ENCODE measurements around the gene CPA5.

The CPA5 gene, protein sequence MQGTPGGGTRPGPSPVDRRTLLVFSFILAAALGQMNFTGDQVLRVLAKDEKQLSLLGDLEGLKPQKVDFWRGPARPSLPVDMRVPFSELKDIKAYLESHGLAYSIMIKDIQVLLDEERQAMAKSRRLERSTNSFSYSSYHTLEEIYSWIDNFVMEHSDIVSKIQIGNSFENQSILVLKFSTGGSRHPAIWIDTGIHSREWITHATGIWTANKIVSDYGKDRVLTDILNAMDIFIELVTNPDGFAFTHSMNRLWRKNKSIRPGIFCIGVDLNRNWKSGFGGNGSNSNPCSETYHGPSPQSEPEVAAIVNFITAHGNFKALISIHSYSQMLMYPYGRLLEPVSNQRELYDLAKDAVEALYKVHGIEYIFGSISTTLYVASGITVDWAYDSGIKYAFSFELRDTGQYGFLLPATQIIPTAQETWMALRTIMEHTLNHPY

DNA sequence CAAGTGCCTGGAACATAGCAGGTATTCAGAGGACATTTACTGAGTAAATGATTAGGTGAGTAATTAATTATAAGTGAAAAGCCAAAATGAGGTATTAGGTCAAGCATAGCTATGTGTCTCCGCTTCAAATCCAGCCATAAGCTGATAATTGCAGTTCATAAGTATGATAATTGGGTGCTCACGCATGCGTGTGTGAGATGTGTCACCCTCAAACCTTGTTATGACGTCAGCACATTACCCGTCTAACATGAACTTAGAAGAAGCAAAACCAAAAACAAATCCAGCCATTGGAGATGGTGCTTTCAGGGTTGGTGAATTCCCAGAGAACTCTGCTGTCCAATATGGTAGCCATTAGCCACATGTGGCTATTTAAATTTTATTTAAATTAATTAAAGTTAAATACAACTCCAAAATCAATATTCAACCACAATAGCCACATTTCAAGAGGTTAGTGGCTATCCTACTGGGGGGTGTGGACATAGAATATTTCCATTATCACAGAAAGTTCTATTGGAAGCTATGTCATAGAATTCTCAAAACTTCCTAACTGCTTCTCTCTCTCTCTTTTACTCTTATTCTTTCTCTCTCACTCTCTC lies at the start of gene CPA5:
TSS of gene CPA5 (plus strand) at position 546 of the 596 bp plus-strand sequence. CDS start 1,670 bp downstream, outside the sequence.
- peak; percentile 30 for DNase-seq (ENCODE audit: low spot score)

DNA sequence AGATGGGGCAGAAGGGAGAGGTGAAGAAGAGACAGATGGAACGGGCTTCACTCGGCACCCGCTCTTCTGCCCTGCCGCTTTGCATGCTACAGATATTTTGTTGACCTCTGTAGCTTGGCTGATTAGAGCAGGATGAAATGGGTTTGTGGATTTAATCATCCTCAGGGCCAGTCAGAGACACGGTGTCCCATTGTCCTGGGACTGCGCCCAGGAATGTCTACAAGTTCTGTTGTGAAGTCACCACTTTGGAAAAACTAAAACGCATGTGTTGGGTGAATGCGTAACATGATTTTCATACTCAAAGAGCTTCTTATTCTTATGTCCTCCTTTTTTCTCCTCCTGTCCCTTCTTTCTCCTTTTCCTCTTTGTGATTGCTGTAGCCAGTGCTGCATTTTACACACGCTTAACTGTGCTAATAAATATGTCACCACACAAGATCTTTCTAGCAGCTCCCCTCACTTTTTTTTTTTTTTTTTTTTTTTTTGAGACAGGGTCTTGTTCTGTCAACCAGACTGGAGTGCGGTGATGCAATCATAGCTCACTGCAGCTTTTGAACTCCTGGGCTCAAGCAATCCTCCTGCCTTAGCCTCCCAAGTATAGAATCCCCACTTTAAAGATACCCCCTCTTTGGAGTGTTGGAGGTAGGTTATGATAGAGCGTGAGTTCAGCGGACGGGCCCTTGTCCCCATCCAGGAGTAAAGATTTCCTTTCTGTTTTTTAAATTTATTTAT lies 48.2 kb upstream of the CPA5 start:
- no peak for DNase-seq (ENCODE audit: low spot score)

DNA sequence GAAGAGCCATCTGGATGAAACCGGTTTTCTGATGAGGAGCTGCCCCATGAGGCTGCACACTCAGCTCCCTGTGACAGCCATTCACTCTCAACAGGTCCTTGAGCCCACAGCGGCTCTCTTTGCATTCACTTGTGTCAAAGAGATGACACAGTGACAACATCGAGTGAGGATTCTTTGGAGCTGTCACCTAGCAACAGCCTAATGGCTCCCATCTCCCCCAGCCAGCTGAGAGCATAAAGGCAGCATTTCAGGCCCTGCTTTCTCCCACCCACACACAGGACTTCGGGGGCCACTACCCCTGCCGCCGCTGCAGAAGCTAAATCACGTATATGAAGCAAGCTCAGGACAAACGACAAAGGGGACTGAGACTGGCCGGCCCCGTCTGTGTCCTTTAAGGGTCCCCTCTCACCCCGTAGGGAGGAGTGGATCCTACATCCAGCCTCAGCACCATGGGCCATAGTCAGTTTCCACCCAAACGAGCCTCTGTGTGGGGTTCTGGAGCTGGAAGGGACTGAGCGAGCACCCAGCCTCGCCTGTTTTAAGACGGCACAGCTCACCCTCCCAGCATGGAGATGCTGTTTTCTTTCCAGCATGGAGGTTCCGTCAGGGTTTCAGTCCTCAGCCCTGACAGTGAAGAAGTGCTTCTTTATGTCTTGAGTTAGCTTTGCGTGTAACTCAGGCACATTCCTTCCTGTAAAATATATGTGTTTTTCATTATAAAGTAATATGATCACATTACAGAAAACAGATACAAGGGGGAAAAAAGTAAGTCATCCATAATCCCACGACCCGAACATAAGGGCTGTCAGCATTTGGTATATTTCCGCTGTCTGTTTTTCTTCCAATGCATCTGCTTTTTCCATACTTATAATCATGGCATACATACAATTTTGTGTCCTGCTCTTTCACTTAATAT lies 46.7 kb upstream of the CPA5 start:
- DNase-seq (ENCODE audit: low spot score), result no peak

DNA sequence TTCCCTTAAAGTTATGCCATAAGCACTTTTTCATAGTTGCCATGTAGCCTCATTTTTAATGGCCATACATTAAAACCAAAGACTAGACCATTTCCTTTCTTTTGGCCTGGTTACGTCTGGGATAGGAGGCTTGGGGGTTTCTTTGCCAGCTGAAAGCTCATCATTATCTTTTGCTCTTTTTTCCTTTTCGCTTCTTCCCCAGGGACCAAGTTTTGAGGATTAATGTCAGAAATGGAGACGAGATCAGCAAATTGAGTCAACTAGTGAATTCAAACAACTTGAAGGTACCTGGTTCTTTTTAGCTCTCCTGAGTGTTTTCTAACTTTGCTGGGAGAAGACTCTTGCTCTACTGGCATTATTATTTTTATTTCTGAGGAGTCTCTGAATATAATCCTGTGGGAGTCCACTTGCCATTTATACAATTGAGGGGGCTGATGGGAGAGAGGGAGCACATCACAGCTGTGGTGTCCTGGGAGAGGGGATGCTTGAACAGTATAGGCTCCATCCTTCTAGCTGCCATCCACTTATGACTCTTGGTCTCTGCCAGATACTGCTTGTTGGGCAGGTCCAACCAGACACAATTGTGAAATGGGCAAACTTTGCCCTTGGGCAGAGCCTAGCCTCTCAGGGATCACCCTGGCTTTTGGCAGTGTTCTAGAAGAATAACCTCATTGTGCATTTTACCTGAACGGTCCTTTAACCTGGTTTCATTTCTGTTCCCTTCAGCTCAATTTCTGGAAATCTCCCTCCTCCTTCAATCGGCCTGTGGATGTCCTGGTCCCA lies 45.9 kb upstream of the CPA5 start:
- DNase-seq (ENCODE audit: low spot score), result no peak

DNA sequence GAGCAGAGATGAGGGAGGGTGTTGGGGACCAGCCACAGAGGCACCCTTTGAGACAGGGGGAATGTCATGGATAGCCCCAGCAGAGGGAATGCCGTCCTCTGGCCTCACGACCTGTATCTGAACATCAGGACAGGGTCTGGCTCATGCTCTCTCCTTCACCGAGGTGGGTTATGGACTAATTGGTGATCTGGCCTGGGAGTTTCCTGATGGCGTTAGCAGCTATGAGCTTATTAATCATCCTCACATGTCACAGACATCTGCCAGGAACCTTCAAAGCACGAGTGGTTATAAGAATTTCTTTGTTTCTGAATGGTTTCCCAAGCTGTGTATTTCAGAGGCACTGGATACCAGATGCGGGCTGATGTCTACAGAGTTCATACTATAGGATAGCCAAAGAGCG lies 44.8 kb upstream of the CPA5 start:
- DNase-seq (ENCODE audit: low spot score), result peak; percentile 33

DNA sequence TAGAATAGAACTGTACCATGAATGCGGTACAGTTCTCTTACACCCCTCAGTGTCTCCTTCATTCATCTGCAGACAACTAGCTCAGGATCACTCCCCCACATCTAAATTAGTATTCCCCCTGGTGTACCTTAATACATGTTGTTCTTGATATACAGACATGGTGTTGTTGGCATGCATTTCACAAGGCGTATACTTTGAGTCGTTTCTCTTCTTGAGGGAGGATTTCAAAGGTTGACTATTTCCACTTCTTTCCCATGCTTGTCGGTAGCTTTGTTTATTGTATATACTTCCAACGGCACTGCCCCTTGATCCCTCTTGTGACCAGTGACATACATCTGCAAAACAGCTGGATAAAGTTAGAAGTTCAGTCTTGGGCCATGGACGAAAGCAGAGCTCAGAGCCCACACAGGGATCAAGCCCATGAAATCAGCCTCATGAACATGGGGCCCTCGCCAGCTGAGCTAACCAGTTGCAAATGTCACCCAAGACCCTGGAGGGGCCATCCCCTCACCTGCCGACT lies 43.1 kb upstream of the CPA5 start:
- DNase-seq (ENCODE audit: low spot score), result no peak

DNA sequence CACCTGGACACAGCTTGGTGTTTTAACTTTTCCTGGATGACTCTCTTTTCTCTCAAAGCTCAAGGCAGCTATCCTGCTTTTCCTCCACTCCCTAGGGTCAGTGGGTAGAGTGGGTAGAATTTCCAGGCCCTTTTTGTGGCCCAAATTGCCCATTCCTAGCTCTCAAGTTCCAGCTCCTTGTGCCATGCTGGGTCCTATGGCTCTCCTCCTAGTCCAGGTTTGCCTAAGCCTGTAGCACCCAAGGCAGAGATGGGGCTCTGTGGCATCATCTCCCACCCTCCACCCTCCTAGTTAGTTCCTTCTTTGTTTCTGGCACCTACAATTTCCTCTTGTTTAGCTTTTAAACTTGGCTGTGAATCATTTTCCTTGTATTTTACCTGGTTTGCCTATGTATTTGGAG lies 42.0 kb upstream of the CPA5 start:
- DNase-seq (ENCODE audit: low spot score), result no peak

DNA sequence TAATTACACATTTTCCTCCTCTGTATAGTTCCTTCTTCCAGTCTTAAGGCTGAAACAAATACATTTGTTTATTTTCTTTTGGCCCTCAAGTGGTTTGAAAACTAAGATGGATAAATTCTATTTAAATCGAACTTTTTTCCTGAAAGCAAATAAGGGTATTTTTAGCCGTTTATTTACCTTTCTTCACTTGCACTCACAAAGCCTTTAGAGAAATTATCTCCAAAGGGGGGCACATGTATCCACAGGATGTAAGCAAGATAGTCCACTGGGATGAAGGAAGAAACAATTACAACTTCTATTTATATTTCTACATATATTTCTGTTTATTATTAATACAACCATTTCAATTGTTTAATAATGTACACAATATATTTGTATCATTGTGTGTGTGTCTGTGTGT lies 41.5 kb upstream of the CPA5 start:
- no peak for DNase-seq (ENCODE audit: low spot score)

DNA sequence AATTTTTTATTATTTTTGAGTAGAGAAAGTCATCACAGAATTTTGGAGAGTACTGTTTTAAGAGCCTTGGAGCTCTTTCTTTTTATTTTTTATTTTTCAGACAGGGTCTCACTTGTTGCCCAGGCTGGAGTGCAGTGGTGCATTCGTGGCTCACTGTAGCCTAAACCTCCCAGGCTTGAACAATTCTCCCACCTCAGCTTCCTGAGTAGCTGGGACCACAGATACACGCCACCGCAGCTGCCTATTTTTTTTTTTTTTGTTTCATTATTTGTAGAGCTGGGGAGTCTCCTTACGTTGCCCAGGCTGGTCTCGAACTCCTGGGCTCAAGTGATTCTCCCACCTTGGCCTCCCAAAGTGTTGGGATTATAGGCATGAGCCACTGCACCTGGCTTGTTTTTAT lies 41.1 kb upstream of the CPA5 start:
- DNase-seq (ENCODE audit: low spot score), result no peak

DNA sequence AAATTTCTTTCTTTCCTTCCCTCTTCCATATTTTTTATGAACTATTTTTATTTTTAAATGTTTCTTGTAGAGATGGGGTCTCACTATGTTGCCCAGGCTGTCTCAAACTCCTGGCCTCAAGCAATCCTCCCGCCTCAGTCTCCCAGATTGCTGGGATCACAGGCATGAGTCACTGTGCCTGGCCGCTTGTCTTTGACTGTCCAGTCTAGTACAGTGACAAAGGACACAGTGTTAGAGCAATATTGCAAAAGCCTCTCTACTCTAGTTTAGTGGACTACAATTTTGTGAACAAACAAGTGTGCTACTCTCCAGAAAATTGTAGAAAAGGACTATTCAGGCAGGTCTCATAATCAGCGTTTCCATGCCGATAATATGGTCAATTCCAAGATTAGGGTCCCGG lies 40.6 kb upstream of the CPA5 start:
- no peak for DNase-seq (ENCODE audit: low spot score)

DNA sequence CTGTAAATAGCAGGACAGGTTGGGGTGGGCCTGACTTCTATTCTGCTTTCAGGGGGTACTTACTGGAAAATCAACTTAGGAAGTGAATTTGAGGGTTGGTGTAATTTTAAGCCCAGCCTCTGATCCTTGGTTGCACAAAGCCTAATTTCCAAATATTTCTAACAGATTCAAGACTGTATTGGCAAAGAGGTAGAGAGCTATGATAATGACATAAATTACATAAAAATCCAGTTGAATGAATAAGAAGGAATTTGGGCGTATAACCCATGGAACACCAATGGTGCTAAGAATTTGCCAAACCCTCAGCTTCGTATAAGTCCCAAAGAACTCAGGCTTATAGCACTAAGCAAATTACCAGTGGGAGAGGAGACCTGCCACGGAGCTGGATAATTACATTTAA lies 39.7 kb upstream of the CPA5 start:
- DNase-seq (ENCODE audit: low spot score), result no peak

DNA sequence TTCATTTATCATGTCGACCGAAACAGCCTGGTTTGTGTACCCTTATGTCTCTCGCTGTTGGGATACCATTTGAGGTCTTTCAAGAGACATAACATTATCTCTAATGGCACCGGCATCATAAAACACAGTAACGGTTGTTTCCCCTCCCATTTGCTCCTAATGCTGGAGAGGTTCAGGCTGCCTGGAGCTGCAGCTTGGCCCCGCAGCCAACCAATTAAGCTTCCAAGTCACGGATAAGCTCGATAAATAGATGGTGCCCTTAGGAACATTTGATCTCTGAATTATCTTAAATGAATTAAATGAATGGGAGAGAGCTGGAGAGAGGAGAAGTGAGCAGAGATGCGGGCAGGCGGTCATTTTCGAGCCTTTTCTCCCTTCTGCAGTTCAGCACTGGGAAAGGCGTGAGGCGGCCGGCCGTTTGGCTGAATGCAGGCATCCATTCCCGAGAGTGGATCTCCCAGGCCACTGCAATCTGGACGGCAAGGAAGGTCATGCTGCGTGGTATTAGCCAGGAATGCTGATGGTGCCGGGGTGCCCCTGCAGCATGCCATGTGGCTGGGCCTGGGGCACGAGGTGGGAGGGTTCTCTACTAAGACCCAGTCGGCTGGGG lies 39.1 kb upstream of the CPA5 start:
- DNase-seq (ENCODE audit: low spot score), result no peak

DNA sequence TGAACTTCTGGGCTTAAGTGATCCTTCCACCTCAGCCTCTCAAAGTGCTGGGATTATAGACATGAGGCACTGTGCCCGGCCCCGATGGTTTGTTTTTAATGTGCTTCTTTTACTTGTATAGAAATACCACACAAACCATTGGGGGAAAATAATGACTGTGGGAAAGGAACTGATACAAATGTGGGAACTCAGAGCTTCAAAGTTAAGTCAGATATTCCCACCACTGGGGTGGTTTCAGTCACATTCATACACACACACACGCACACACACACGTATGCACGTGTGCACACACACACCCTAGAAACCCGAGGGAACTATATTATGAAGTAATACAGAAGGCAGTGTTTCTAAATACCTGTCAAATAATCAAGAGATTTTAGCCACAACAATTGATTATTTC lies 34.6 kb upstream of the CPA5 start:
- DNase-seq (ENCODE audit: low spot score), result no peak

DNA sequence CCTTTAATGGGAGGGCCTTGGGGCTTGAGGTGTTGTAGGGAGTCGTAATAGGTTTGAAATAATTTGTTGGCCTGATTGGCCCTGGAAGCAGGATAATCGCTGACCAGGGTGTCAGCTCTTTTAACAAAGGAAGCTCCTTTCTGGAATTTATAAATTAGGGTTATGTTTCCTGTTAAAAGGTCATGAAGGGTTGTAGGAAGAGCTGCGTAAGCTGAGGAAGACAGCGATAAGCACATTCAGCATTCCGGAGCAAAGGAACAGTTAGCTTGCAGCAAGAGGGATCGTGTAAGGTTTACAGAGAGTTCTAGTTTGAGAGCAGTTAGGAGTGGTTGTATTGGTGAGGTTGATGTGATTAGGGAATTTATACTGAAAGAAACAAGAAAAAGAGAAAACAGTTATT lies 30.3 kb upstream of the CPA5 start:
- no peak for DNase-seq (ENCODE audit: low spot score)

DNA sequence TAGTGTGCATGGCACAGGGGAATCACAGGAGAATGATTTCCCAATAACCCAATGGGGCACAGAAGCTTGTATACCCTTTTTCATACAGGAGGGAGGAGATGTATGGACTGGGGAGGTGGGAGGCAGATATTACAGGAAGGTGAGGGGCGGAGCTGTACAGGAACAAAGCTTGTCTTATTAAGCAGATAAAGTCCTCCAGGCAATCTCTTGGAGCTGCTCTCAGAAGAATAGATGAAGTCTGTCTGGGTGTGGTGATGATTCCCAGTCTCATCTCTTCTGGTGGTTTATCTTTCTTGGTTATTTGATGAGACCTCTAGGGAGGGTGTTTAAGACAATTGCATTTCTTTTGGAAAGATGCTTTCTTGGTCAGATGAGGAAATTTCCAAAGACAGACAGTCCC lies 25.1 kb upstream of the CPA5 start:
- no peak for DNase-seq (ENCODE audit: low spot score)

DNA sequence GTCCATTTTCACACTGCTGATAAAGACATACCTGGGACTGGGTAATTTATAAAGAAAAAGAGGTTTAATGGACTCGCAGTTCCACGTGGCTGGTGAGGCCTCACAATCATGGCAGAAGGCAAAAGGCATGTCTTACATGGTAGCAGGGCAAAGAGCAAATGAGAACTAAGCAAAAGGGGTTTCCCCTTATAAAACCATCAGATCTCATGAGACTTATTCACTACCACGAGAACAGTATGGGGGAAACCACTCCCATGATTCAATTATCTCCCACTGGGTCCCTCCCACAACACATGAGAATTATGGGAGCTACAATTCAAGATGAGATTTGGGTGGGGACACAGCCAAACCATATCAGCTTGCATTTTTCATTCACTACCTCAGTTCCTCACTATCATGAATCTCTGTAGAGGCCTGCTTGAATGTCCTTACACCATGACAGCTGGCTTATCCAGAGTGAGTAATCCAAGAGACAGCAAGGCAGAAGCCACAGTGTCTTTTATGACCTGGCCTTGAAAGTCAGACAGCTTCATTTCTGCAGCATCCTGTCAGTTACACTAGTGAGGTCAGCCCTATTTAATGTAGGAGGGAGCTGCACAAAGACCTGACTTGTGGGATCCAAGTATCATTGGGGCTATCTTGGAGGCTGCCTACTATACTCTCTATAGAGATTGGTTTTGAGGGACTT lies 22.9 kb upstream of the CPA5 start:
- peak; percentile 43 for DNase-seq (ENCODE audit: low spot score)

DNA sequence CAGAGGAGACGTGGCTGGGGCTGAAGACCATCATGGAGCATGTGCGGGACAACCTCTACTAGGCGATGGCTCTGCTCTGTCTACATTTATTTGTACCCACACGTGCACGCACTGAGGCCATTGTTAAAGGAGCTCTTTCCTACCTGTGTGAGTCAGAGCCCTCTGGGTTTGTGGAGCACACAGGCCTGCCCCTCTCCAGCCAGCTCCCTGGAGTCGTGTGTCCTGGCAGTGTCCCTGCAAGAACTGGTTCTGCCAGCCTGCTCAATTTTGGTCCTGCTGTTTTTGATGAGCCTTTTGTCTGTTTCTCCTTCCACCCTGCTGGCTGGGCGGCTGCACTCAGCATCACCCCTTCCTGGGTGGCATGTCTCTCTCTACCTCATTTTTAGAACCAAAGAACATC lies 22.0 kb upstream of the CPA5 start:
- DNase-seq (ENCODE audit: low spot score), result no peak

DNA sequence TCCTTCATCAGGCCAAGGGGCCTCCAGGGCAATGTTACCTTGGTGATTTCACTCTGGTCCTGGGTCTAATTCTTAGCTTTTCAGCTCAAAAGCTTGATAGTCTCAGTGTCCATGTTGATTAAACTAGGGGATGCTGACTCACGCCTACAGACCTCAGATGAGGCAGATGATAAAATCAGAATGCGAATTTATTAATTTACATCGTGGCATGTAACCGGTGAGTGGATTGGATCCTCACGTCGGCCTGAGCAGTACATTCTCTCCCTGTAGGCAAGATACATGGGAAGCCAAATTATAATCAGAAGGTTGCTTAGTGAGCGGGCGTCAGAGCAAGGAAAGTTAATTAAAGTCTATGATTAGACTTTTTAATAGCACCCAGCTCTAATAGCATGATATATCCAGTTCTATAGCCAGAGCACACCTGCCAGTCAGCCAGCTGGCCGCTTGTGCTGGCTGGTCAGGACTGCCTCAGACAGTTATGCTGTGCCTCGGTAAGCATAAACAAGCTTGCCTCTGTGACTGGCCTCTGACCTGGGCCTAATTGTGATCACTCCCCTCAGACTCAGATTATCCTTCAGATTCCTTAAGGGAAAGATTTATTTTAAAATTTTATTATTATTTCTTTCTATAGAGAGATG lies 20.2 kb upstream of the CPA5 start:
- no peak for DNase-seq (ENCODE audit: low spot score)

DNA sequence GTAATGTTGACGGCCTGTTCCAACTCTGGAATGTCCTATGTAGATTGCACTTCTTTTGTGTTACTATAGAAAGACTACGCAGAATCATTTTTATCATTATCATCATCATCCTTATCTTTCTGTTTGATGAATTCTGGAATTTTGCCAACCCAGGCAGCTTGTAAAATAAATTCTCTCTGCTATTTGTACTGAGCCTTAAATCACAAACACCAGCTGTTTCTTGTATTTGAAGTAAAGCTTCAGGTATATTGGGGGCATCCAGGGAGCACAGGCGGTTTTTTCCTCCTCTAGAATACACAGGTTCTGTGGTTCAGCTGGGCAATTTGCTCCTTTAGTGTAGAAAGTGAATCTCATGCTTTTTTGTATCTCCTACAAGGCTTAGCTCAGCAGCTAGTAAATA lies 14.9 kb upstream of the CPA5 start:
- no peak for DNase-seq (ENCODE audit: low spot score)

All from kidney tubule cell (primary cell).